ENCODE measurements around the gene MED15. TPM values are rescaled to one million over a fixed set of nuclear protein-coding genes. Genes with fewer than 3 reads are reported as not detected.

The MED15 gene
- polyA plus RNA-seq, 1 experiment, result 42.7 TPM

- ChIA-PET POLR2A (no interaction called here), CTCF (interaction anchor here (1.2 to 5.3 kb wide), 3 partner anchors 9 to 16 kb away, joined by 4 to 21 read pairs (median 10); no protein-coding TSS in a partner anchor)
- DNase-seq (ENCODE audit: low read depth), result no peak
- no peak for TF ChIP-seq CTCF (IDR thresholded peaks at IDR 0.05; ENCODE audit: insufficient read depth, low read depth, low read length)
- H3K27me3 ChIP-seq (ENCODE audit: control insufficient read depth, insufficient read depth, low read length), result no peaks in the 10 kb centered on the region
- no peak overlapping the region for H3K4me3 ChIP-seq (ENCODE audit: low read depth, low read length)
- H3K36me3 ChIP-seq (ENCODE audit: control insufficient read depth, insufficient read depth, low read length), result peaks cover 39% of the 10 kb centered on the region
Measured at GRCh38 chr22:20573176-20573832, 65.9 kb downstream of the MED15 start.

GRCh38 chr22:20573833-20574615, 66.6 kb downstream of the MED15 start:
- peaks cover 41% of the 10 kb centered on the region for H3K36me3 ChIP-seq (ENCODE audit: control insufficient read depth, insufficient read depth, low read length)
- no peak overlapping the region for H3K4me3 ChIP-seq (ENCODE audit: low read depth, low read length)
- CTCF ChIA-PET, result interaction anchor here (1.2 to 2.3 kb wide), 2 partner anchors 9 to 15 kb away, joined by 4 to 10 read pairs; no protein-coding TSS in a partner anchor
- TF ChIP-seq CTCF (IDR thresholded peaks at IDR 0.05; ENCODE audit: insufficient read depth, low read depth, low read length), result no peak
- POLR2A ChIA-PET, result interaction anchor here (0.6 kb wide), 1 partner anchor 294 kb away, joined by 3 read pairs; no protein-coding TSS in a partner anchor
- no peaks in the 10 kb centered on the region for H3K27me3 ChIP-seq (ENCODE audit: control insufficient read depth, insufficient read depth, low read length)
- DNase-seq (ENCODE audit: low read depth), result no peak

- no peak for DNase-seq (ENCODE audit: low read depth)
- Histone ChIP-seq H3K27me3 (ENCODE audit: control insufficient read depth, insufficient read depth, low read length) (no peaks in the 10 kb centered on the region), H3K36me3 (ENCODE audit: control insufficient read depth, insufficient read depth, low read length) (peaks cover 51% of the 10 kb centered on the region), H3K4me3 (ENCODE audit: low read depth, low read length) (no peak overlapping the region)
- ChIA-PET POLR2A (no interaction called here), CTCF (interaction anchor here (0.9 kb wide), 1 partner anchor 11 kb away, joined by 3 read pairs; no protein-coding TSS in a partner anchor)
- TF ChIP-seq CTCF (IDR thresholded peaks at IDR 0.05; ENCODE audit: insufficient read depth, low read depth, low read length), result no peak
Measured at GRCh38 chr22:20574920-20575353, 67.5 kb downstream of the MED15 start.

- ChIA-PET CTCF (interaction anchor here (0.7 to 0.9 kb wide), 2 partner anchors 11 to 12 kb away, joined by 3 read pairs; no protein-coding TSS in a partner anchor), POLR2A (no interaction called here)
- TF ChIP-seq CTCF (IDR thresholded peaks at IDR 0.05; ENCODE audit: insufficient read depth, low read depth, low read length), result no peak
- peaks cover 58% of the 10 kb centered on the region for H3K36me3 ChIP-seq (ENCODE audit: control insufficient read depth, insufficient read depth, low read length)
- DNase-seq (ENCODE audit: low read depth), result no peak
- H3K4me3 ChIP-seq (ENCODE audit: low read depth, low read length), result no peak overlapping the region
- no peaks in the 10 kb centered on the region for H3K27me3 ChIP-seq (ENCODE audit: control insufficient read depth, insufficient read depth, low read length)
Measured at GRCh38 chr22:20575724-20576444, 68.5 kb downstream of the MED15 start.
